Hematopoietic multipotent progenitor cell treated with erythropoietin and hydrocortisone succinate and interleukin-3 and kit ligand, for 15 days (in vitro differentiated cells): ENCODE measurements around the gene CTXND2.

Experiments used
- DNase-seq: peaks from one replicate; pipeline ENCODE4 v3.0.0-alpha.2; 2015; ENCODE audit warnings: low spot score

The CTXND2 gene

GRCh38 chr1:150961756-150962155 is 74.8 kb downstream of the CTXND2 start:
- DNase-seq = no peak
